ENCODE data around the gene SLMAP.
"Not testable (repeated sequence)": the region's sequence is repeated elsewhere in the genome, so short reads cannot be mapped to it uniquely, and the experiment has no call there.

The SLMAP gene

GRCh38 chr3:57794951-57795350, 38.8 kb downstream of the SLMAP start:
- no peak for DNase-seq

- DNase-seq, result no peak
Measured at GRCh38 chr3:57796261-57796660, 40.2 kb downstream of the SLMAP start.

- no peak for DNase-seq
Measured at GRCh38 chr3:57797701-57798487, 41.8 kb downstream of the SLMAP start.

GRCh38 chr3:57803647-57804081, 47.6 kb downstream of the SLMAP start:
- DNase-seq, result no peak

- DNase-seq, result no peak
Measured at GRCh38 chr3:57805266-57805665, 49.2 kb downstream of the SLMAP start.

- no peak for DNase-seq
Measured at GRCh38 chr3:57805674-57806073, 49.6 kb downstream of the SLMAP start.

GRCh38 chr3:57806195-57806594, 50.1 kb downstream of the SLMAP start:
- DNase-seq, result not testable (repeated sequence)

GRCh38 chr3:57808961-57809608, 53.0 kb downstream of the SLMAP start:
- DNase-seq, result no peak

GRCh38 chr3:57809609-57809968, 53.5 kb downstream of the SLMAP start:
- DNase-seq, result no peak

- no peak for DNase-seq
Measured at GRCh38 chr3:57810048-57810447, 53.9 kb downstream of the SLMAP start.

GRCh38 chr3:57810471-57811137, 54.5 kb downstream of the SLMAP start:
- no peak for DNase-seq

- DNase-seq, result no peak
Measured at GRCh38 chr3:57815036-57815435, 58.9 kb downstream of the SLMAP start.

- no peak for DNase-seq
Measured at GRCh38 chr3:57816471-57817095, 60.5 kb downstream of the SLMAP start.

GRCh38 chr3:57818772-57819171, 62.7 kb downstream of the SLMAP start:
- DNase-seq, result no peak

- no peak for DNase-seq
Measured at GRCh38 chr3:57820479-57820878, 64.4 kb downstream of the SLMAP start.

GRCh38 chr3:57821765-57822164, 65.7 kb downstream of the SLMAP start:
- no peak for DNase-seq

- no peak for DNase-seq
Measured at GRCh38 chr3:57822686-57823085, 66.6 kb downstream of the SLMAP start.

- no peak for DNase-seq
Measured at GRCh38 chr3:57825116-57825515, 69.0 kb downstream of the SLMAP start.

- DNase-seq, result no peak
Measured at GRCh38 chr3:57826245-57826951, 70.3 kb downstream of the SLMAP start.

GRCh38 chr3:57826952-57827723, 71.0 kb downstream of the SLMAP start:
- DNase-seq, result no peak

GRCh38 chr3:57827757-57828156, 71.6 kb downstream of the SLMAP start:
- no peak for DNase-seq

- DNase-seq, result no peak
Measured at GRCh38 chr3:57832486-57832885, 76.4 kb downstream of the SLMAP start.
